Measurements from ENCODE around the gene LDAH. TPM values are rescaled to one million over a fixed set of nuclear protein-coding genes. Genes with fewer than 3 reads are reported as not detected.

The LDAH gene
- total RNA-seq, 1 donor from 2014 or later: 24.9 TPM

- no peaks in the 10 kb centered on the region for H3K36me3 ChIP-seq (ENCODE audit: control insufficient read depth, insufficient read depth, low read length)
- TF ChIP-seq, protein P1, sequence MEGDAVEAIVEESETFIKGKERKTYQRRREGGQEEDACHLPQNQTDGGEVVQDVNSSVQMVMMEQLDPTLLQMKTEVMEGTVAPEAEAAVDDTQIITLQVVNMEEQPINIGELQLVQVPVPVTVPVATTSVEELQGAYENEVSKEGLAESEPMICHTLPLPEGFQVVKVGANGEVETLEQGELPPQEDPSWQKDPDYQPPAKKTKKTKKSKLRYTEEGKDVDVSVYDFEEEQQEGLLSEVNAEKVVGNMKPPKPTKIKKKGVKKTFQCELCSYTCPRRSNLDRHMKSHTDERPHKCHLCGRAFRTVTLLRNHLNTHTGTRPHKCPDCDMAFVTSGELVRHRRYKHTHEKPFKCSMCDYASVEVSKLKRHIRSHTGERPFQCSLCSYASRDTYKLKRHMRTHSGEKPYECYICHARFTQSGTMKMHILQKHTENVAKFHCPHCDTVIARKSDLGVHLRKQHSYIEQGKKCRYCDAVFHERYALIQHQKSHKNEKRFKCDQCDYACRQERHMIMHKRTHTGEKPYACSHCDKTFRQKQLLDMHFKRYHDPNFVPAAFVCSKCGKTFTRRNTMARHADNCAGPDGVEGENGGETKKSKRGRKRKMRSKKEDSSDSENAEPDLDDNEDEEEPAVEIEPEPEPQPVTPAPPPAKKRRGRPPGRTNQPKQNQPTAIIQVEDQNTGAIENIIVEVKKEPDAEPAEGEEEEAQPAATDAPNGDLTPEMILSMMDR (IDR thresholded peaks at IDR 0.05; ENCODE audit: insufficient read depth, low read length, poor library complexity, severe bottlenecking): no peak
- no peak overlapping the region for H3K4me3 ChIP-seq (ENCODE audit: low read depth, low read length)
- DNase-seq (ENCODE audit: low read depth): no peak
- peaks cover 73% of the 10 kb centered on the region for H3K27me3 ChIP-seq (ENCODE audit: control insufficient read depth, insufficient read depth, low read length)
Observed at GRCh38 chr2:20664071-20664390, 158.9 kb downstream of the LDAH start.

- Histone ChIP-seq H3K36me3 (ENCODE audit: control insufficient read depth, insufficient read depth, low read length) (no peaks in the 10 kb centered on the region), H3K4me3 (ENCODE audit: low read depth, low read length) (no peak overlapping the region), H3K27me3 (ENCODE audit: control insufficient read depth, insufficient read depth, low read length) (peaks cover 67% of the 10 kb centered on the region)
- no peak for DNase-seq (ENCODE audit: low read depth)
- TF ChIP-seq, protein P1 (IDR thresholded peaks at IDR 0.05; ENCODE audit: insufficient read depth, low read length, poor library complexity, severe bottlenecking): no peak
Observed at GRCh38 chr2:20663196-20664070, 159.5 kb downstream of the LDAH start.

DNA sequence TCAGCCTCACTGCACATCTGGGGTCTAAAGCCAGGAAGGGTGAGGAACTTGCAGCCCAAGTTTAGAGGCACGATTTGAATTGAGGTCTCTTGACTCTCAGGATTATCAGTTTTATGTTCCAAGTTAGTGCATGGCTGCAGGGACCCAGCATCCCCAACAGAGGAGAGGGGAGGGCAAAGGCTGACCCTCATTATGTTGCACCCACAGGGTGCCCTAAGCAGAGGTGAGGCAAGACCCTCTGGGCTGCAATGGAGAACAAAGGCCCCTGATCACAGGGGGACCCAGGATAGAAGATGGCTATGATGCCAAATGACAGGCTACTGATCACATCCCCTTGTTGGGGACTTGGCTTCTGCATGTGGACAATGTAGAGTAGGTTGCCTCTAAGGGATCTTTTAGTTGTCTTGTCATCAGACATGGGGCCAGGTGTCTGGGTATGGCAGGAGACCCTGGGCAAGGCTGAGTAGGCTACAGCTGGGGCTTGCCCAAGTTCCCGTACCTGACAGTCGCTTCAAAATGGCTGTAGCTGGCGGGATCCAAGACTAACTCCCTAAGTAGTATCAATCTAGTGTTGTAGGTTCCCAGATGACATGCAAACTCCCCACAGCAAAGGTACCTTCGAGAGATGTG is 160.5 kb downstream of the LDAH start:
- no peak for DNase-seq (ENCODE audit: low read depth)
- H3K27me3 ChIP-seq (ENCODE audit: control insufficient read depth, insufficient read depth, low read length): peaks cover 60% of the 10 kb centered on the region
- TF ChIP-seq, protein P1 (IDR thresholded peaks at IDR 0.05; ENCODE audit: insufficient read depth, low read length, poor library complexity, severe bottlenecking): no peak
- no peaks in the 10 kb centered on the region for H3K36me3 ChIP-seq (ENCODE audit: control insufficient read depth, insufficient read depth, low read length)
- no peak overlapping the region for H3K4me3 ChIP-seq (ENCODE audit: low read depth, low read length)

DNA sequence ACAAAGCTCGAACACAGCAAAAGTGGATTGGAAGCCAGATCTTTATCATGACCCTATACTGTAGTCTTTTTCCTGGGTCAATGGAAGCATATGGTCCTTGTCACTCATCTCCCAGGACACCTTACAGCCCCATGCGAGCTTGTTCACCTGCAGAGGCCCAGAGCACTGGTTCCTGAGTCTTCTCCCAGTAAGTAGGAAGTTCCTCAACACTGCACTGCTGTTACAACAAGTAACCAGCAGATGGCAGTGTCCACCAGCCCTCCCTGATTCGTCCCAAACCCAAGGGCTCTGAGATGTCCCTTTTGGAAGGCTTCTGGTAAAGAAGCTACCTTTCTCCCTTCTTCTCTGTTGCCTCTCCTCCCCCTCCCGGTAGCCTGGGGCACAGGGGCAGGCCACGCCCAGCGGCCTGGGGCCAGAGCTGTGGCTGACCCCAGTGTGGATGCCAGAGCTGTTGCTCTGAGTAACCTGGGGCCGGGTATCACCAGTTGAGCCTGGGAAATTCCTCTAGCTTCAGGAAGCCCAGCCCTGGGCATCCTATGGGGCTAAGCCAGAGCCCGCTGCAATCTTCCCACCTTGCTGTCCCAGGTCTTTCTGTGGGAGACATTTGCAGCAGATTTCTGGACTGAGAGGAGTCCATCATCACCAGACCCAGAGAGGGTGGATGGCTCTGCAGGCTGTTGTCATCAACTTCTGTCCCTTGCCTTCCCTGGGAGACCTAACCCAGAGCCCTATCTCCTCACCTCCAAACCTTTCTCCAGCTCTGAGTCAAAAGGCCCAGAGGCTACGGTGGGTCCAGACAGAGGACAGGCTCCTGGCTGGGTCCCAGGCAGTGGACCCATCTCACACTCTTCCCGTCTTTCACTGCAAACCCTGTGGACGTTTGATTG is 161.2 kb downstream of the LDAH start:
- Histone ChIP-seq H3K27me3 (ENCODE audit: control insufficient read depth, insufficient read depth, low read length) (peaks cover 61% of the 10 kb centered on the region), H3K4me3 (ENCODE audit: low read depth, low read length) (no peak overlapping the region), H3K36me3 (ENCODE audit: control insufficient read depth, insufficient read depth, low read length) (no peaks in the 10 kb centered on the region)
- TF ChIP-seq, protein P1 (IDR thresholded peaks at IDR 0.05; ENCODE audit: insufficient read depth, low read length, poor library complexity, severe bottlenecking): peak; percentile 91
- no peak for DNase-seq (ENCODE audit: low read depth)

GRCh38 chr2:20660506-20661420 is 162.1 kb downstream of the LDAH start:
- DNase-seq (ENCODE audit: low read depth): no peak
- TF ChIP-seq, protein P1 (IDR thresholded peaks at IDR 0.05; ENCODE audit: insufficient read depth, low read length, poor library complexity, severe bottlenecking): no peak
- Histone ChIP-seq H3K27me3 (ENCODE audit: control insufficient read depth, insufficient read depth, low read length) (peaks cover 55% of the 10 kb centered on the region), H3K4me3 (ENCODE audit: low read depth, low read length) (no peak overlapping the region), H3K36me3 (ENCODE audit: control insufficient read depth, insufficient read depth, low read length) (no peaks in the 10 kb centered on the region)
